C4-2B (cell line): ENCODE results near the gene NFASC.

Experiments
- H3K27ac ChIP-seq: fragments of 450-650 bp; 2 replicates; pipeline ENCODE4 v1.5.1; 2017
- ZFX ChIP-seq: fragments of 450-650 bp; IDR thresholded peaks from 2 replicates; pipeline ENCODE4 v1.6.1; 2017
- TF ChIP-seq, protein P1 (sequence below): fragments of 450-650 bp; conservative IDR thresholded peaks from 2 replicates; pipeline ENCODE4 v1.5.1; 2017; ENCODE audit warnings: mild to moderate bottlenecking

The NFASC gene

DNA sequence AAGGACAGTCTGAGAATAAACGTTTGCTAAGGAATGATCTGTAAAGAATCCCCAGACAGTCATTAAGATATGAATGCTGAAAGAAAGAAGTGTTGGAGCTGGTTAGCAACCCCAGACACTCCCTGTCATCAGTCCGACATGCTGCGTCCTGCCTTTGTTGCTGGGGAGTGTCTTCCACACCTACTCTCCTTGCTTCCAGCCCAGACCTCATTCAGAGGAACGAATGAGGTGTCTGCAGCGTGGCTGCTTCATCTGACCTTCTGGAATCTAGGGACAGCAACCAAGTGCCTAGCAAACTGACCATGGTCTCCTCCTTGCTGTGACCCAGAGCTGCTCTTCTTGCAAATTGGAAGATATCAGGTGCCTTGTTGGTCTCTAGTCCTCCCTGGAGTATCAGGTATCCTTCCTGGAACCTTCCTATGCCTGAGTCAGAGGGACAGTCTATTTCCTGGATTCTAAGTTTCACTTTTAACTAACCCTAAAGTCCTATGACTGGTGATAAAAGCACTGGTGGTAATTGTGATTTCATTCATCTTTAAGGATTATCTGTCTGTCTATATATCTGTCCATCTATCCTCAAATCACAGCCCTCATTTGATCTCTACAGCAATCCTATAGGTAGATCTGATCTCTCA, 45.3 kb downstream of the NFASC start:
- TF ChIP-seq, protein P1, sequence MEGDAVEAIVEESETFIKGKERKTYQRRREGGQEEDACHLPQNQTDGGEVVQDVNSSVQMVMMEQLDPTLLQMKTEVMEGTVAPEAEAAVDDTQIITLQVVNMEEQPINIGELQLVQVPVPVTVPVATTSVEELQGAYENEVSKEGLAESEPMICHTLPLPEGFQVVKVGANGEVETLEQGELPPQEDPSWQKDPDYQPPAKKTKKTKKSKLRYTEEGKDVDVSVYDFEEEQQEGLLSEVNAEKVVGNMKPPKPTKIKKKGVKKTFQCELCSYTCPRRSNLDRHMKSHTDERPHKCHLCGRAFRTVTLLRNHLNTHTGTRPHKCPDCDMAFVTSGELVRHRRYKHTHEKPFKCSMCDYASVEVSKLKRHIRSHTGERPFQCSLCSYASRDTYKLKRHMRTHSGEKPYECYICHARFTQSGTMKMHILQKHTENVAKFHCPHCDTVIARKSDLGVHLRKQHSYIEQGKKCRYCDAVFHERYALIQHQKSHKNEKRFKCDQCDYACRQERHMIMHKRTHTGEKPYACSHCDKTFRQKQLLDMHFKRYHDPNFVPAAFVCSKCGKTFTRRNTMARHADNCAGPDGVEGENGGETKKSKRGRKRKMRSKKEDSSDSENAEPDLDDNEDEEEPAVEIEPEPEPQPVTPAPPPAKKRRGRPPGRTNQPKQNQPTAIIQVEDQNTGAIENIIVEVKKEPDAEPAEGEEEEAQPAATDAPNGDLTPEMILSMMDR: no peak
- TF ChIP-seq ZFX: no peak
- no peak overlapping the region for H3K27ac ChIP-seq

DNA sequence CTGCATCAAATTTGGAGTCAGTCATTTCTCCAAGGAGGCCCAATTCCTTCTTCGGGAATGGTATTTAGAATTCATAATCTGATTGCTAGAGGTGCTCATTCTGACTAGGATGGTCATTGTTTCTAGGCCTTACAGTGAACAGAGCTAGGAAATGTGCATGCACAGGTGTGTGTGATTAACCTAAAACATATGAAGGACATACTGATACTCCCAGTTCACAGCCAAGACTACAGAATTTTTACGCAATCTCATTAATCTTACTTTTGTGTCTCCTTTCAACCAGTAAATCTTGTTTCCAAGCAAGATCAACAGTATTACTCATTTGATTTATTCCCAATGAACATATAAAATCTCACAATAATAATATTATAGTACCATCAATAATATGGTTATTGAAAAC, 47.1 kb downstream of the NFASC start:
- TF ChIP-seq, protein P1: no peak
- TF ChIP-seq ZFX: no peak
- H3K27ac ChIP-seq: no peak overlapping the region

DNA sequence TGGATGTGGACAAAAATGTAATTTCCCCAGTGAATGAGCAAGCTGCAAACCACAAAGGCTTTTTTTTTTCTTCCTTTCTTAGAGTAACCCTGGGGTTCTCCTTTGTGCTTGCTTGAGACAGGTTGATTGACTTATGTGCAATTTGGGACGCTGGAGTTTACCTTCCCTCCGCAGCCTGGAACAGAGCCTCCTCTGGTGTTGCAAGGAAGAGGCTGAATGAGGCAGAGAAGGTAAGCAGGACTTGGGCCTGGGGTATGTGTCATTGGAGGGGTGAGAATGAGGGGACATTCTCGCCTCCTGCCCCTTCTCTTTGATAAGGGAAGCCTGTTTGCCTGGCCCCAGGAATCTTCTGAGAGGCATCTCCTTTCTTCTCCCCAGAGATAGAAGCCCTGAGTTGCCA, 49.8 kb downstream of the NFASC start:
- H3K27ac ChIP-seq: no peak overlapping the region
- no peak for TF ChIP-seq ZFX
- TF ChIP-seq, protein P1: no peak

DNA sequence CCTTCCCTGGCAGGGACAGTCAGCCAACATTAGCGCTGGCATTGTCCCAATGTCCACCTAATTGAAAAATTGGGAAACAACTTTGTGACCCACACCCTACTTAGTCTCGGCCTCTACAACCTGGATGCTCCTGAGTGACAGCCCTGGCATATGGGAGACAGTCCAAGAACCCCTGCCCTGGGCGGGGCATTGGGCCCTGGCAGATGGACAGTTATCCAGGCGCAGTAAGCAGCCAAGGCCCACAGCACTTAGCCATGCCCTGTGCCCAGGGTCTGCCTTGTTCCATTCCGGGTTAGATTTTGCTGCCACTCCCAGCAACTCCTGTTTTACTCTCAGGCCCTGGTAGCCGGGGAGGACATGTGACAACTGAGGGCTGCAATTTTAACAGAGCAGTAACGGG, 50.3 kb downstream of the NFASC start:
- no peak overlapping the region for H3K27ac ChIP-seq
- TF ChIP-seq, protein P1: no peak
- no peak for TF ChIP-seq ZFX

DNA sequence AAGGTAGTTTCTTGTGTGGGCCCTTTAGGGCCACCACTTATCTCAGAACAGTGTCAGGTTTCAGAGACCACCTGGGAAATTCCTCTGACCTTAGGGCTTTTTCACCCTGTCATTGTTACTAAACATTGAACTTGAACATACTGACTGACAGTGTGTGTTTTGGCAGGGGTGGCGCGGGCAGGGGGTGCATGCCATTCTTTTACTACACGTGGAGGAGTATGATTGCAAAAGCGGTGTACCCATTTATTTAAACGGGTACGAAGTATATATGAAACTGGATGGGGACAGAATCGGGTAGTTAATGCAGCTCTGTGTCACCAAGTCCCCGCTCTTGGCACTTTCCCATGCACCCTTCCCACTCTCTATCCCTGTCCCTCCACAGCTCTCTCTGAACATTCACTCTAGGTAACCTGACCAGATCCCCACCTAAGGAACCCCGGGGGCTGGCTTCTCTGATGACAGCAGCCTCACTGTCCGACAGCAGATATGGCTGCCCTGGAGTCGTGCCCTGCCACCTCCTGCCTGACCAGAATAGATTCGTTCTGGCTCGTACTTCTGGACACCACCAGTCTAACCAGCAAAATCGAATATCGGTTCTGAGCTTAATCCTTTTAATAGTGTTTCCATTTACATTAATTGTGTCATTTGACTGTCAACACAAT, 51.3 kb downstream of the NFASC start:
- TF ChIP-seq, protein P1: no peak
- TF ChIP-seq ZFX: no peak
- no peak overlapping the region for H3K27ac ChIP-seq

DNA sequence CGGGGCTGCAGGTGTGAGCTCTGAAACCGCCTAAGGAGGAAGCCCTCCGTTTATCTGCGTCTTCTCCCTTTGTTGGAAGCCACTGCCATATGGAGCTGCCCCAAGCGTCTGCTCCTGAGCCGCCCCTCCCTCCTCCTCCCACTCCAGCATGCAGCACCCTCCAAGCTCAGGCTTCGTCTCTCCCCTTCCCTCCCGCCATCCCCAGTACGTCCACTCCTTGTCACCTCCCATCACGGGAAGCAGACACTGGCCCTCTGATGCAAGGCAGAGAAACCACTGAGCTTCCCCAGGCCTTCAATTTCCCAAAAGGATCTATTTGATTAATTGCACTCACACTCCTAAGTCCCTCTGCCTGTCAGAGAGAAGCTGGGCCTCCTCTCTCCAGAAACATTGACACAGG, 52.5 kb downstream of the NFASC start:
- TF ChIP-seq ZFX: no peak
- TF ChIP-seq, protein P1: no peak

DNA sequence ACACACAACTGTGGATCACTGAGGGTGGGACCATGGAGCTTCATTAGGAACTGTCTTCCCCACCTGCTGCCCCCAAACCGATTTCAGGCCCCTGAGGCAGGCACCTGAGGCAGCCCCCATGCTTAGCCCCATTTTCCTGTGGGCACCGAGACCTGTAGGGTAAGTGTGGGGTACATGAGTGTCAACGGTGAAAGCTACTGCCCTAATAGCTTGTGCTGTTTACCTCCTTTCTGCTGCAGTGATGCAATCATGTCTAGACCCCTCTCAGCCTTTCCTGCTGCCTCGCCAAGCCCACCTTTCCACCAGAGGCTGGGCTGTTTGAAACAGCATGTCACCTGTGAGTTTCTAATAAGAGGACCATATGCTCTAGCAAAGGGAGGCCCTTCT, 53.0 kb downstream of the NFASC start:
- no peak for TF ChIP-seq ZFX
- no peak overlapping the region for H3K27ac ChIP-seq

More for the DNA sequence above, 52.5 kb downstream of the NFASC start:
- no peak overlapping the region for H3K27ac ChIP-seq
